ENCODE measurements around the gene INTS11. TPM values are rescaled to one million over a fixed set of nuclear protein-coding genes. Genes with fewer than 3 reads are reported as not detected.

INTS11 gene
- total and polyA plus RNA-seq, 12 donors, result 53.0 to 601 (median 88.8) TPM

- 60 to 94% (median 91%) methylated on average over 2 to 22 of the region's 22 CpGs for WGBS, 4 donors
- no peak overlapping the region for H3K27ac ChIP-seq
- intact Hi-C loops (cut with DNase I), result no loop called here
Observed at GRCh38 chr1:1285102-1285571, 39.3 kb downstream of the INTS11 start.

GRCh38 chr1:1284221-1285101 lies 40.0 kb downstream of the INTS11 start:
- no peak for DNase-seq
- Histone ChIP-seq H3K27ac (no peak overlapping the region), H3K9me3 (replicated peaks in 1 of 3) (no peaks in the 10 kb centered on the region), H3K4me1 (replicated peaks in 1 of 2) (peaks cover 4 to 16% of the 10 kb centered on the region in 2 donors), H3K27me3 (peaks cover 18% of the 10 kb centered on the region), H3K4me3 (no peak overlapping the region), H3K36me3 (replicated peaks in 1 of 2) (no peaks in the 10 kb centered on the region)
- TF ChIP-seq CTCF (IDR thresholded peaks at IDR 0.05) (no peak), POLR2A (IDR thresholded peaks at IDR 0.05) (no peak)
- intact Hi-C loops (cut with DNase I), result no loop called here
- 64 to 82% (median 80%) methylated on average over 12 to 31 of the region's 32 CpGs for WGBS, 4 donors

More at GRCh38 chr1:1285102-1285571, 39.3 kb downstream of the INTS11 start:
- Histone ChIP-seq H3K9me3 (replicated peaks in 1 of 3) (no peaks in the 10 kb centered on the region), H3K27me3 (peaks cover 18% of the 10 kb centered on the region), H3K4me3 (no peak overlapping the region), H3K4me1 (replicated peaks in 1 of 2) (peaks cover 4 to 16% of the 10 kb centered on the region in 2 donors), H3K36me3 (replicated peaks in 1 of 2) (no peaks in the 10 kb centered on the region)
- no peak for DNase-seq
- no peak for TF ChIP-seq CTCF (IDR thresholded peaks at IDR 0.05)
- no peak for TF ChIP-seq POLR2A (IDR thresholded peaks at IDR 0.05)

GRCh38 chr1:1283821-1284220 lies 40.6 kb downstream of the INTS11 start:
- Histone ChIP-seq H3K36me3 (replicated peaks in 1 of 2) (no peaks in the 10 kb centered on the region), H3K9me3 (replicated peaks in 1 of 3) (no peaks in the 10 kb centered on the region), H3K4me3 (no peak overlapping the region), H3K27me3 (peaks cover 18% of the 10 kb centered on the region), H3K27ac (no peak overlapping the region), H3K4me1 (replicated peaks in 1 of 2) (peaks cover 4 to 16% of the 10 kb centered on the region in 2 donors)
- WGBS, 4 donors, result 10 to 15% (median 13%) methylated on average over 4 to 8 of the region's 9 CpGs; no CpG with 5 or more reads in 1 of the 4 donors
- no peak for DNase-seq
- intact Hi-C loops (cut with DNase I), result no loop called here
- TF ChIP-seq CTCF (IDR thresholded peaks at IDR 0.05) (no peak), POLR2A (IDR thresholded peaks at IDR 0.05) (no peak)

GRCh38 chr1:1282998-1283397 lies 41.5 kb downstream of the INTS11 start:
- Histone ChIP-seq H3K27me3 (peaks cover 18% of the 10 kb centered on the region), H3K27ac (no peak overlapping the region), H3K36me3 (replicated peaks in 1 of 2) (no peaks in the 10 kb centered on the region), H3K4me3 (no peak overlapping the region), H3K4me1 (replicated peaks in 1 of 2) (peaks cover 4 to 16% of the 10 kb centered on the region in 2 donors), H3K9me3 (replicated peaks in 1 of 3) (no peaks in the 10 kb centered on the region)
- peak in 1 of 7 donors; percentile 13 for DNase-seq
- WGBS, 4 donors, result 65 to 72% (median 69%) methylated on average over 8 to 14 of the region's 14 CpGs
- TF ChIP-seq CTCF (IDR thresholded peaks at IDR 0.05) (no peak), POLR2A (IDR thresholded peaks at IDR 0.05) (no peak)
- intact Hi-C loops (cut with DNase I), result no loop called here
